Muscle layer of duodenum (tissue), 2 donors: ENCODE results near the gene SLC12A7.

Source experiments
- H3K27ac ChIP-seq: one replicate; pipeline ENCODE4 v1.7.0; 2013; ENCODE audit warnings: mild to moderate bottlenecking, low read length
- H3K27me3 ChIP-seq: one replicate; pipeline ENCODE4 v1.7.0; 2013; ENCODE audit warnings: low read depth, mild to moderate bottlenecking, control low read depth, low read length
- H3K36me3 ChIP-seq, 2 donors: one replicate each; pipeline ENCODE4 v1.7.0; 2013; ENCODE audit warnings: low read length in 2 of 2, control low read depth in 1 of 2, mild to moderate bottlenecking in 1 of 2; ENCODE audit not compliant: insufficient read depth in 2 of 2, control insufficient read depth in 1 of 2
- H3K4me1 ChIP-seq, 2 donors: one replicate each; pipeline ENCODE4 v1.7.0; 2013; ENCODE audit warnings: low read length in 2 of 2, mild to moderate bottlenecking in 2 of 2, control low read depth in 1 of 2, moderate library complexity in 1 of 2; ENCODE audit not compliant: insufficient read depth in 2 of 2, control insufficient read depth in 1 of 2
- H3K4me3 ChIP-seq, 2 donors: one replicate each; pipeline ENCODE4 v1.7.0; 2013; ENCODE audit warnings: low read length in 2 of 2, low read depth in 1 of 2, mild to moderate bottlenecking in 1 of 2
- H3K9me3 ChIP-seq, 2 donors: one replicate each; pipeline ENCODE4 v1.7.0; 2013; ENCODE audit warnings: low read length in 2 of 2, control low read depth in 1 of 2, mild to moderate bottlenecking in 1 of 2; ENCODE audit not compliant: control insufficient read depth in 1 of 2
- donor health status: healthy.

SLC12A7 gene

GRCh38 chr5:1140171-1140817 is 28.4 kb upstream of the SLC12A7 start:
- H3K4me1 ChIP-seq = peaks cover 5 to 9% of the 10 kb centered on the region in 2 donors
- no peaks in the 10 kb centered on the region for H3K27me3 ChIP-seq
- H3K4me3 ChIP-seq = no peak overlapping the region
- no peaks in the 10 kb centered on the region for H3K36me3 ChIP-seq
- no peak overlapping the region for H3K27ac ChIP-seq
- no peaks in the 10 kb centered on the region for H3K9me3 ChIP-seq

GRCh38 chr5:1139331-1140170 is 27.7 kb upstream of the SLC12A7 start:
- H3K4me1 ChIP-seq = peaks cover 5 to 9% of the 10 kb centered on the region in 2 donors
- no peaks in the 10 kb centered on the region for H3K9me3 ChIP-seq
- H3K36me3 ChIP-seq = no peaks in the 10 kb centered on the region
- H3K27ac ChIP-seq = no peak overlapping the region
- H3K27me3 ChIP-seq = no peaks in the 10 kb centered on the region
- no peak overlapping the region for H3K4me3 ChIP-seq

GRCh38 chr5:1138445-1139245 is 26.8 kb upstream of the SLC12A7 start:
- Histone ChIP-seq H3K27ac (no peak overlapping the region), H3K27me3 (no peaks in the 10 kb centered on the region), H3K4me1 (peaks cover 5 to 9% of the 10 kb centered on the region in 2 donors), H3K9me3 (no peaks in the 10 kb centered on the region), H3K4me3 (no peak overlapping the region), H3K36me3 (no peaks in the 10 kb centered on the region)

- Histone ChIP-seq H3K4me1 (peaks cover 5 to 9% of the 10 kb centered on the region in 2 donors), H3K36me3 (no peaks in the 10 kb centered on the region), H3K9me3 (no peaks in the 10 kb centered on the region), H3K27ac (no peak overlapping the region), H3K4me3 (no peak overlapping the region), H3K27me3 (no peaks in the 10 kb centered on the region)
Measured at GRCh38 chr5:1137567-1138444, 25.9 kb upstream of the SLC12A7 start.

- no peak overlapping the region for H3K4me3 ChIP-seq
- H3K27me3 ChIP-seq = no peaks in the 10 kb centered on the region
- no peaks in the 10 kb centered on the region for H3K9me3 ChIP-seq
Measured at GRCh38 chr5:1136814-1137213, 25.0 kb upstream of the SLC12A7 start.

GRCh38 chr5:1135696-1136525 is 24.0 kb upstream of the SLC12A7 start:
- H3K27me3 ChIP-seq = no peaks in the 10 kb centered on the region
- no peaks in the 10 kb centered on the region for H3K9me3 ChIP-seq
- H3K36me3 ChIP-seq = no peaks in the 10 kb centered on the region
- H3K4me3 ChIP-seq = no peak overlapping the region
- no peak overlapping the region for H3K27ac ChIP-seq
- peaks cover 5 to 9% of the 10 kb centered on the region in 2 donors for H3K4me1 ChIP-seq

More at GRCh38 chr5:1136814-1137213, 25.0 kb upstream of the SLC12A7 start:
- Histone ChIP-seq H3K36me3 (no peaks in the 10 kb centered on the region), H3K4me1 (peaks cover 5 to 9% of the 10 kb centered on the region in 2 donors), H3K27ac (no peak overlapping the region)

GRCh38 chr5:1134478-1134877 is 22.6 kb upstream of the SLC12A7 start:
- H3K4me1 ChIP-seq = no peaks in the 10 kb centered on the region
- no peaks in the 10 kb centered on the region for H3K9me3 ChIP-seq
- no peak overlapping the region for H3K4me3 ChIP-seq
- H3K36me3 ChIP-seq = no peaks in the 10 kb centered on the region
- no peak overlapping the region for H3K27ac ChIP-seq
- no peaks in the 10 kb centered on the region for H3K27me3 ChIP-seq

- no peak overlapping the region for H3K4me3 ChIP-seq
- no peaks in the 10 kb centered on the region for H3K36me3 ChIP-seq
- H3K27me3 ChIP-seq = no peaks in the 10 kb centered on the region
- no peaks in the 10 kb centered on the region for H3K9me3 ChIP-seq
- no peak overlapping the region for H3K27ac ChIP-seq
- peaks cover 0 to 1% of the 10 kb centered on the region in 2 donors for H3K4me1 ChIP-seq
Measured at GRCh38 chr5:1133510-1134201, 21.8 kb upstream of the SLC12A7 start.

- Histone ChIP-seq H3K9me3 (no peaks in the 10 kb centered on the region), H3K27ac (no peak overlapping the region), H3K4me3 (no peak overlapping the region), H3K27me3 (no peaks in the 10 kb centered on the region), H3K36me3 (no peaks in the 10 kb centered on the region), H3K4me1 (peaks cover 4 to 7% of the 10 kb centered on the region in 2 donors)
Measured at GRCh38 chr5:1133108-1133507, 21.2 kb upstream of the SLC12A7 start.
